GM19395 (cell line): ENCODE results near the gene MXI1.
A peak's percentile ranks its signal among the peaks of the same experiment; 100 is the strongest.

Experiments
- ATAC-seq: cut with Tn5 transposase; IDR thresholded peaks from one replicate; pipeline ENCODE4 v1.9.1; 2021; ENCODE audit warnings: mild to moderate bottlenecking, moderate library complexity; ENCODE audit not compliant: unreplicated experiment

Gene MXI1

DNA sequence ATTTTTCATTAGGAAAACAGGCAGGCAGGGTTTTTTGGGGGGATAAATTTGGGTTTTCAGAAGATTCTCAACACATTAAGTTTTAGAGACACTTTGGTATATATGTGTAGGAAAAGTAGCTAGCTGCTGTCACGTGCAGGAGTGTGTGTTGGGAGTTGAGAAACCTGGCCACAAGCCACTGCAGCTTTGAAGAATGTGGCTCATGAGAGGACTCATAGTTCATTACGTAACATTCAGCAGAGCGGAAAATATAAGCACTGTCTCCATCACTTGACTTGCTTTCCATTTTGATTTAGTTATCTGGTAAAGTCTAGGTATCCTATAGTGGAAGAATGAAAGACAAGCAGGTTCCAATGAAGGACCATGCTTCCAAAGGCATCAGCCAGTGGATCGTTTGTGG, 66.1 kb downstream of the MXI1 start:
- ATAC-seq: no peak

GRCh38 chr10:110274072-110274627, 66.7 kb downstream of the MXI1 start:
- no peak for ATAC-seq

DNA sequence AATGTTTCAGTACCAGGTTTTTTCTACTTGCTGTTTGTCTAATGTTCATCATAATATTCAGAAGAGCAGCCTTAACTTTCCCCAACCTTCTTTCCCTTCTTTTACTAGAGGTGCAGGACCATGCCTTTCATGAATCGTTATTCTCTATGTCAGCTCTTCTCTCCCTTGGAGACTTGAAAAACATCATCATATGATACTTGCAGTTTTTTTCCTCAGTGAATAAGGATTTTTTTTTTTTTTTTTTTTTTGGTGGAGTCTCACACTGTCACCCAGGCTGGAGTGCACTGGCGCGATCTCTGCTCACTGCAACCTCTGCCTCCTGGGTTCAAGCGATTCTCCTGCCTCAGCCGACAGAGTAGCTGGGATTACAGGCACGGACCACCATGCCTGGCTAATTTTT, 67.2 kb downstream of the MXI1 start:
- no peak for ATAC-seq

DNA sequence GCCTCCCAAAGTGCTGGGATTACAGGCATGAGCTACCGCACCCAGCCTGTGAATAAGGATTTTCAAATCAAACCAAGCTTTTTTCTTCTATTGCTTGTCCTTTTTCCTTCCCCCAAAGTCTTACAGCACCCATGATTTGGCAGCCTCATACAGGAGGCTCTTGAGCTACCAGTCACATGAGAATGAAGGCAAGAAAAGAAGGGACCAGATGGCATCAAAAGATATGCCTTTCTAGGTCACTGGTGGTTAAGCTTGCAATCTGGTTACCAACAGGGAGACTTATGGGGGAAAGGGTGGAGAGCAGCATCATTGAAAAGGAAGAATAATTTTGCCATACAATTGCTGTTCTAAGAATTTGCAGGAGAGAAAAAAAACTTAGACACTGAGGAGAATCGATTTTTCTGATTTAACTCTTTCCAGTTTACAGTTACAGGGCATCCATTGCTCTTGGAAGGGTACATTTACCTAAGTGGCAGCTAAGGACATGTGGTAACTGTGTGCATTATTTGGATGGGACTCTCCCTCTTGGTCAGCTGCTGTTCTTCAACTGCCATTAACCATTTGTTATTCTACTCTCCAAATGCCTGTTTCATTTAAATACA, 67.8 kb downstream of the MXI1 start:
- no peak for ATAC-seq

- ATAC-seq: no peak
Measured at GRCh38 chr10:110276603-110277002, 69.2 kb downstream of the MXI1 start.

DNA sequence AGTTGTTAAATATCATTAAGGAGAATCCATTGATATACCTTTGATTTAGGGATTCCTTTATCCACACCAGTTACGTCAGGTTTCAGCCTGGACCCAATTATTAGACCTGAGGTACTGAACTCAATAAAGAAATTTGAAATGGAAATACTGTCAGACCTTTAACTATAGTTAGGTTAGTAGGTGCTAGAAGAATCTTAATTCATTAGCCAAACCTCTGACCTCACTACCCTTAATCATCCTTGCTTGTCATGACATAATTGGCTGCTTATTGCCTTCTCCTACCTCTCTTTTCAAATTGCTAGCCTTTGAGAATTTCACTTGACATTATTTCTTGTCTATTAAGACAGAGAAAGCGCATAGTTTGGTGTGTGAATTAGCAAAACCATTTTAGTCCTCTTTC, 70.2 kb downstream of the MXI1 start:
- ATAC-seq: no peak

DNA sequence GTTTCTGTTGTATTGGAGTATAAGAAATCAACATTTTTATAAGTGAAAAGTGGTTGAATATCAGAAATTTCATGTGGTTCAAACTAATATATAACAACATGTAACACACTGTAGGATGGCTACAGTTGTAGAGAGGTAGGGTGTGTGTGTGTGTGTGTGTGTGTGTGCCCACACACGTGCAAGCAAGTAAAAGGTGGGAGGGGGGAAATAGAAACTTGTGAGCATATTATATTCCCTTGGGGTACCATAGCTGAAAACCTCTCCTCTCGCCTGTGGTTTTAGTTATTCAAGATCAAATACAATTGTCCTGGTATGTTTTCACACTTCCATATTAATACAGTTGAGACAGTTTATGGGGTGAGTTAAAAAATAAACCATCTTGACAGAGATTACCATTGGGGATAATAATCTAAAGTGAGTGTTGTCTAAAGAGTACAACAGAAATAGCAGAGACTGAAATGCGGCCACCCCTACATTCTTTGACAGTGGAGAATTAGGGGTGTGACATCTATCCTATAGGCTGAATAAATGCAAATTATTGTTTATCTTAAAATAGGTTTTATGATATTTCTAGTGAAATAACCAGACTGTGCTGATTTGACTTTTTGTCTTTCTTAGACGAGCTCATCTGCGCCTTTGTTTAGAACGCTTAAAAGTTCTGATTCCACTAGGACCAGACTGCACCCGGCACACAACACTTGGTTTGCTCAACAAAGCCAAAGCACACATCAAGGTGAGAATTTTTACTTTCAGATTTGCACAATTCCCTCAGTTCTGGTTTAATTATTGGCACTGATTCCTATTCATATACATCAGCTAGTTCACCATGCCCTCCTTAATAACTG, 71.4 kb downstream of the MXI1 start:
- ATAC-seq: no peak

GRCh38 chr10:110279407-110279986, 72.1 kb downstream of the MXI1 start:
- ATAC-seq: peak; percentile 61

DNA sequence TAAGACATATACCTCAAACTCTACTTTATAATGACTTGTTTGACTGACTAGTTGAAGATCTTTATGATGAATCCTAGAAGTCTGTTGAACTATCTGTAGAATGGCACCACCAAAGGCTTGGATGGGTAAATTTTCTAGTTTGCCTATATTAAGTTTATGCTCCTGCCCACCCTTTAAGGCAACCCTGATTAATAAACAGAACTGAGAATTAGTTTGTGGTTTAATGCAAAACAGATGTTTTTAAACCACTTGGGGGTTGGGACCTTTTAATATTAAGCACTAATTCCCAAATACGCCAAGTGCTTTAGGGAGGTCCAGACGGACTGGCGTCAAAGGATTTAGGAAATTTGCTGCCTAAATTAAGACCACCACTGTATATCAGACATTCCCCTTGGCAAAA, 76.9 kb downstream of the MXI1 start:
- ATAC-seq: no peak

GRCh38 chr10:110285501-110285900, 78.1 kb downstream of the MXI1 start:
- no peak for ATAC-seq

GRCh38 chr10:110286841-110287240, 79.4 kb downstream of the MXI1 start:
- no peak for ATAC-seq

DNA sequence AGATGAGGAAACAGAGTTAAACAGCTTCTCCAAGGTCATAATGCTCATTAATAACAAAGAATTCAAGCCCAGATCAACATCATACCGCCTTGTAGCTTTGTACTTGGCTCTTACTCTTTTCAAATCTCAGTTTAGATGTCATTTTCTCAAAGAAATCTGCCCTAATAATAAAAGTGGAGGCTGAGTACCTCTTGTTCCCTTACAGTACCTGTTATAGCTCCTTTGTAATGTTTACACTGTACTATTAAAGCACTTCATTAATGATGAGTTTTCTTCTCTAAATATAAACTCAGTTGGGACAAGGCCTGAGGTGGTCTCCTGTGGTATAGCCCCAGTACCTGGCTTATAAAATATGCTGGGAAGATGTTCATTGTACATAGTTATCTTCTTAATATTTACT, 89.6 kb downstream of the MXI1 start:
- ATAC-seq: no peak

GRCh38 chr10:110300486-110300986, 93.1 kb downstream of the MXI1 start:
- ATAC-seq: no peak

DNA sequence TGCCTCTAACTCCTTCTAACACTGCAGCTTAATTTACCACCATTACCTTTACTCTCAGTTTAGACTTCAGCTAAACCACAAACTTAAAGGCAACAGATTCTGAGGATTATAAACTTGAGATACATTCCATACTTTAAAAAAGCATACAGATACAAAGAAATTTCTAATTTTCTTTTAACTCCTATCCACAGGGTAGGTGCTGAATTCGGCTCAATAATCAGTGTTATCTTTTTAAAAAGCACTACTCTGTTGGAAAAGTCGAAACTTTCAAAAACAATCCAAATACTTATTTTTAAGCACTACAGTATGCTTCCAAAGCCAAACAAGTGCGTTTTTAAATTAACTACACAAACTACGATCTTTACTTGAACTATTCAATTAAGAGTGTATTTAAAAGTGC, 96.3 kb downstream of the MXI1 start:
- no peak for ATAC-seq

- ATAC-seq: peak; percentile 48
Measured at GRCh38 chr10:110304394-110304779, 97.0 kb downstream of the MXI1 start.

DNA sequence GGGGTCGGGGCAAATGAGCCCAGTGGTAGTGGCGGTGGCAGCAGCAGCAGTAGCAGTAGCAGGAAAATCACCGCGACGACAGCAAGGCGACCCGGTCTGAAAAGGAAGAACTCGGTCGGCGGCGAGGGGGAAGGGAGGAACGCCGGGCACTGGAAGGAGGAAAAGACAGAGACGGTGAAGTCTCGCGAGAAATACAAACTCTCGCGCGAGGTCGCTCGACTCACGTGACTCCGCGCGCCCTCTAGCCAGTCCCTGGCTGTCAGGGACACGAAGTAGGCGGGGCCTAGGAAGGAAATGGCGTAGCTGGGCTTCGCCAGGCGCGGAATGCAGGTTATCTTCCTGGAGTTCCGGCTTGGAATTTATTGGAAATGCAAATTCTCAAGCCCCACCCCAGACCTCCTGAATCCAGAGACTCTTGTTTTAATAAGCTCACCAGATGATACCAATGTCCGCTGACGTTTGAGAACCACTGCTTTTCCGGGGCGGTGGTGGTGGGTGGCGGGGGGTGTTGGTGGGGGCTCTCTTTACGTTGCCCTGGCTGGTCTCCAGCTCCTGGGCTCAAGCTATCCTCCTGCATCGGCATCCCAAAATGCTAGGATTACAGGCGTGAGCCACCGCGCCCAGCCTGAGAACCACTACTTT, 97.5 kb downstream of the MXI1 start, which contains the start of gene SMNDC1:
Gene SMNDC1, minus strand, starts transcription at position 141 of the 642 bp plus-strand sequence. CDS start 1,333 bp downstream, outside the sequence.
- ATAC-seq: peak; percentile 91

DNA sequence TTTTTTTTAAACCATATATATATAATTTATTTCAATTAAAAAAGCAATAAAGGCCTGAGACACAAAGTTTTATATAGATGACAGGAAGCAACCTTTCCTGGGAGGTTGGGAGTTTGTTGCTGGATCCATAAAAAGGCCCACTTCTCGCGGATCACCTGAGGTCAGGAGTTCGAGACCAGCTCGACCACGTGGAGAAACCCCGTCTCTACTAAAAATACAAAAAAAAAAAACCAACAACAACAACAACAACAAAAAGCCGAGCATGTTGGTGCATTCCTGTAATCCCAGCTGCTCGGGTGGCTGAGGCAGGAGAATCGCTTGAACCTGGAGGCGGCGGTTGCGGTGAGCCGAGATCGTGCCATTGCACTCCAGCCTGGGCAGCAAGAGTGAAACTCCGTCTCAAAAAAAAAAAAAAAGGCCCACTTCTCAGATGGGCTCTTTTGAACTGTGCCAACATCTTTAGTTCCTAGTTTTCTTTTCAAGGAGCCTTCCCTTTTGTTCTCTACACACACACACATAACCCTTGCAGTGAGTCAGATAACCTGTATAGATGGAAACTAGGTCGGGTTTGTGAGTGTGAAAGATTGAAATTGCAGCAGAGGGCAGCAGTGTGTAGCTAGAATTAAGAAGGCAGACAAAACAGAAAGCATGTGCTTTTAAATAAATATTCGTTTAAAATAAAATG, 98.5 kb downstream of the MXI1 start:
- peak; percentile 57 for ATAC-seq

DNA sequence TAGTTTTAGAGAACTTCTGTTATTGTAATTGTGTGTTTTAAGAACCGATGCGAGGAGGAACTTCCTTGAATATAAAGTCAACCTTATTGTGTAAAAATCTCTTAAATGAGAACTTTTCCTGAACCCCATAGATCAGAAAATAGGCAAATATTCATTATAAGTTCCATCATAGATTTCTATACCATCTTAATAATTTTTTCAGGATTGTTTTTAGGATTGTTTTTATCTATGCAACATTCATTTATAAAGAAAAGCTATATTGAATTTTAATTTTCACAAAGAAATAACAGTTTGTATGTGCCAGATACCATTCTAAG, 99.0 kb downstream of the MXI1 start:
- ATAC-seq: no peak

DNA sequence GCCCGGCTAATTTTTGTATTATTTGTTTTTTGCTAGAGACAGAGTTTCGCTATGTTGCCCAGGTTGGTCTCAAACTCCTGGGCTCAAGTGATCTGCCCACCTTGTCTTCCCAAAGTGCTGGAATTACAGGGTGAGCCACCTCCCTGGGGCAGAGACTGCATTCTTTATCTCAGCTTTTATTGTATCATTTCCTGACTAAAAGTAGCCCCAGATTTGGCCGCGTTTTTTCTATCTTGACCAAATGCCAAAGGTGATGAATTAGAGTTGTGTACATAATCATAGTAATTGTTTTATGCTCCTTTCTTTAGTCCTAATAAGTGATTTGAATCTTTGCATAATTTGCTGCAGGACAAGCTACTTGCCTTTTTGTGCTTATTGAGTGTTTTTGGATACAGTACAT, 100.4 kb downstream of the MXI1 start:
- ATAC-seq: no peak

DNA sequence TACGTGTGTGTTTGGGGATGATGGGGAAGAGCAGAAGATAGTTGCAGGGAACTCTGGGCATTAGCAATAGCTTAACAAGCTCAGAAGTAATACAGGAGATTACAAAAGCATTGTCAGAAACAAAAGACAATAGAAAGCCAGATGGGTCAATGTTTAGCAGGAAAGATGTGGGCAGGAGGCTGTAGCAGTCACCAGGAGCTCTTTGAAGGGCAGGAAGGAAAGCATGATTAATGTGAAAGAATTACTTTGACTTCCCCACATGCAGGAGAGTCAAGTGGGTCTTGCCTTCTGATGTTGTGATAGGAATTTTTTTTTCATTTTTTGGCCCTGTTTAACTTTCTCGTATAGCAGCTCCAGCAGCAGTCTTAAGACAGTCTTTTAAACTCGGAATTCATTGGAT, 103.3 kb downstream of the MXI1 start:
- no peak for ATAC-seq
